Mesenteric fat pad (tissue), 1 donor: ENCODE results near the gene FES. TPM values are rescaled to one million over a fixed set of nuclear protein-coding genes. Genes with fewer than 3 reads are reported as not detected.
A peak's percentile ranks its signal among the peaks of the same experiment; 100 is the strongest.
"Not testable (repeated sequence)": the region's sequence is repeated elsewhere in the genome, so short reads cannot be mapped to it uniquely, and the experiment has no call there.

Source experiments
- DNase-seq: peaks from one replicate; pipeline ENCODE4 v3.0.0-alpha.2; 2020; ENCODE audit warnings: low spot score
- long read RNA-seq: library from polyadenylated mRNA; unstranded; transcript quantifications from one replicate; pipeline ENCODE4 v2.0.0, GENCODE V29; 2020
- total RNA-seq: library from RNA; stranded (reverse); fragmentation: NEBNext Ultra II Directional; extraction: Animal tissue kit (Norgen Biotek cat#: 25700); gene quantifications from one replicate; pipeline ENCODE4 v1.2.1, GENCODE V29; 2021
- donor health status: DM: yes; HTN: yes; CAD: no.

FES gene
- total RNA-seq: 68.4 TPM
- long read RNA-seq, transcript FES-201 (19 exons, 2,829 nt): major isoform, 73 of 272 reads
- long read RNA-seq, partial matches to known transcripts: 32 of 272 reads
- long read RNA-seq, other reads (novel, unspliced or antisense): 163 of 272 reads

DNA sequence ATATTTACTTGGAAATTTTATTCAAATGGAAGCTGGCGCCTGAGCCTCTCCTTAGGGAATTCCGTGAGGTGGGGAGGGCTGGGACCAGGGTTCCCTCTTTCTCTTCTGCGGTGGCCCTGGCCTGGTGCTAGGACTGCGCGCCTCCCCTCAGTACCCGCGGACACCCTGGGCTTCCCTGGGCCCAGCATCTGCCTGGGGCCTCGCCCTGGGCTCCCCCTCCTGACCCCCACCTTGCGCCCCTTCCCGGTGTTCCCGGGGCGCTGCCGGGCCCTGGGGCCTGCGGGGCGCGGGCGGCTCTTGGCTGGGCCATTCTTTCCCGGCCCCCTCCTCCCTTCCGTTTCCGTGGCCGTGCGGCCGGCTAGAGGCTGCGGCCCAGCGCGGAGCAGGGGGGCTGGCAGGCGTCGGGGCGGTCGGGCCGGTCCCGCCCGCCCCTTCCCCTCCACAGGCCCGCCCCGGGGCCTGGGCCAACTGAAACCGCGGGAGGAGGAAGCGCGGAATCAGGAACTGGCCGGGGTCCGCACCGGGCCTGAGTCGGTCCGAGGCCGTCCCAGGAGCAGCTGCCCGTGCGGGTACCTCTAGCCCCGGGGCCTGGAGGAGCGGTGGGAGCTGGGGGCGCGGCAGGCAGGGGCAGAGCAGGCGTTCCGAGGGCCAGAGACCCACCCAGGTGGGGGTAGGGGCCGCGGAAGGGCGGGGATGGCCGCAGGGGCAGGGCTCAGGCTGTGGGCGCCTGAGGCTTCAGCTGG, at the start of gene FES:
Gene FES, plus strand, starts transcription at position 529 of the 743 bp plus-strand sequence. CDS start 542 bp downstream, outside the sequence.
- DNase-seq: peak; percentile 95

GRCh38 chr15:90834626-90835025, 49.7 kb upstream of the FES start:
- no peak for DNase-seq

DNA sequence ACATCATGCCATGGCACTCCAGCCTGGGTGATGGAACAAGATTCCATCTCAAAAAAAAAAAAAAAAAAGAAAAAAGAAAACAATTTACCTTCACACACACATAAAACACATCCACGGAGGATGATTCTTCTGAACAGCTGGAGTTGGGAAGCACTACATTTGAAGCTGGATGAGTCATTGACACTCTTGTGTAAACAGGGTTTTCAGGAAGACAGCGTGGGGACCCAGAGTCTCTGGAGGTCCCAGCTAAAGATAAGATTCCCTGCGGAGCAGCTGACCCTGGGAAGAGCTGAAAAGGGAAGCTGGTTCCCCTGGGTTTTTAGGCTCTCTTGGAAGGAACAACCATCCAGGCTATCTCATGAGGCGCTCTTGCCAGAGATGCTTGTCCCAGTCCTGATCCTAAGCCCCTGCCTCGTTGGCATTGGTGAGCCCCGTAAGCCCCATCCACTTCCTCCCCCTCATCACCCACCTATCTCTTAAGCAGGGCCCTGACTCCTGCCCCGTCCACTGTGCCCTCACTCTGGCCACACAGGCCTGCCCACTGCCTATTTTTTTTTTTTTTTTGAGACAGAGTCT, 47.9 kb upstream of the FES start:
- no peak for DNase-seq

- no peak for DNase-seq
Measured at GRCh38 chr15:90837094-90837493, 47.2 kb upstream of the FES start.

DNA sequence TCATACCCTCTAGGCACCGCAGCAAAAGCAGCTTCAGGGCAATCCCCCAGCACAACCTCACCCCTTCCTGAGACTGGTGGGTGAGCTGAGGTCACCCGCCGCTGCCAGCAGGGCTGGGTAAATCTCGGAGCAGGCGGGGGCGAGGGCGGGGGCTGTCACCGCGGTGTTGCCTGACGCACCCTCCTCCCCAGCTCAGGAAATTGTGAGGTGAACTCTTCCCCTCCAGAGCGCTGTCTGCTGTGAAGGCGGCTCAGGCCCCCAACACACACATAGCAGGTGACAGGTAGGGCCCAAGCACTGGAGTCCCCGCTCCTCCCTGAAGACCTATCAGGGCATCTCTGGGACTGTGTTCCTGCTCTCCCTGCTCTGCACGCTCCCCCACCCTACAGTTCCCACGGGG, 46.2 kb upstream of the FES start:
- DNase-seq: no peak

DNA sequence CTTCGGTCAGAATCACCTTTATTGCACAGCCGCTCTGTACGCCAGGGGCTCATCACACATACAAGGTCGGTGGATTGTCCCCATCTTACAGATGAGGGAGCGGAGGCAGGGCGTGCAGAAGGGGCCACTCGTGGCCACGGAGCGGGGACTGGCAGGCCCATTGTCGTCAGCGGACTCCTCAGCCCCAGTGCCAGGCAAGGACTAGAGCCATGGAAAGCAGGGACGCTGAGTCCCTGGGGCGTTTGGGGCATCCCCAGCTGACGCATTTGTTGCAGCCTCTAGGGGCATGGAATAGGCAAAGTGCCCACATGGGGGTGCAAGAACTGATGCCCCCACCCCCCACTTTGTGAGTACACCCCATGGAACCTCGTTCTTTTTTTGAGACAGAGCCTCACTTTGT, 45.8 kb upstream of the FES start:
- DNase-seq: no peak

GRCh38 chr15:90839187-90840071, 44.9 kb upstream of the FES start:
- DNase-seq: no peak

- no peak for DNase-seq
Measured at GRCh38 chr15:90840157-90840855, 44.0 kb upstream of the FES start.

DNA sequence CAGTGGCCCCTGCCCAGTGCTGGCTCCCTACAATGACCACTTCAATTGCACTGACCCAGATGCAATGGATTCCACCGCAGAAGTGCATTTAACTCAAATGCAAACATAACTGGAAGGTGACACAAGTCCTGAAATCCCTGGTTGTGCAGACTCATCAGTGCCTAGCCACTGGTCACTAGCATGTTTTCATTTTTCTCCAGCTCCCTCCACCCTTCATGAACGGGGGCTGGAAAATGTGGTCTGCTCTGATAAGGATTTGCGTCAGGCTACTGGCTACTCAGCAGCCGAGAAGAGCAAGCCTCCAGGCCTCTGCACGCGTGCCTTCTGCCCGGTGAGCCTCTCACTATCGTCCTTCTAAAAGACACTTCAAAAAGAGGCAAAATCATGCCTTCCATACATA, 43.4 kb upstream of the FES start:
- DNase-seq: no peak

DNA sequence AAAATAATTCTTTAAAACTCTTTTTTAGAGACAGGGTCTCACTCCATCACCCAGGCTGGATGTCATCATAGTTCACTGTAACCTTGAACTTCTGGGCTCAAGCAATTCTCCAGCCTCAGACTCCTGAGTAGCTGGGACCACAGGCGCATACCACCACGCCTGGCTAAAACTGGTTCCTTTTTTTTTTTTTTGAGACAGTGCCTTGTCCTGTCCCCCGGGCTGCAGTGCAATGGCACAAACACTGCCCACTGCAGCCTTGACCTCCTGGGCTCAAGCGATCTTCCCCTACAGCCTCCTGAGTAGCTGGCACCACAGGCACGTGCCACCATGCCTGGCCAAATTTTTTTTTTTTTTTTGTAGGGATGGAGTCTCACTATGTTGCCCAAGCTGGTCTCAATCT, 39.6 kb upstream of the FES start:
- no peak for DNase-seq

DNA sequence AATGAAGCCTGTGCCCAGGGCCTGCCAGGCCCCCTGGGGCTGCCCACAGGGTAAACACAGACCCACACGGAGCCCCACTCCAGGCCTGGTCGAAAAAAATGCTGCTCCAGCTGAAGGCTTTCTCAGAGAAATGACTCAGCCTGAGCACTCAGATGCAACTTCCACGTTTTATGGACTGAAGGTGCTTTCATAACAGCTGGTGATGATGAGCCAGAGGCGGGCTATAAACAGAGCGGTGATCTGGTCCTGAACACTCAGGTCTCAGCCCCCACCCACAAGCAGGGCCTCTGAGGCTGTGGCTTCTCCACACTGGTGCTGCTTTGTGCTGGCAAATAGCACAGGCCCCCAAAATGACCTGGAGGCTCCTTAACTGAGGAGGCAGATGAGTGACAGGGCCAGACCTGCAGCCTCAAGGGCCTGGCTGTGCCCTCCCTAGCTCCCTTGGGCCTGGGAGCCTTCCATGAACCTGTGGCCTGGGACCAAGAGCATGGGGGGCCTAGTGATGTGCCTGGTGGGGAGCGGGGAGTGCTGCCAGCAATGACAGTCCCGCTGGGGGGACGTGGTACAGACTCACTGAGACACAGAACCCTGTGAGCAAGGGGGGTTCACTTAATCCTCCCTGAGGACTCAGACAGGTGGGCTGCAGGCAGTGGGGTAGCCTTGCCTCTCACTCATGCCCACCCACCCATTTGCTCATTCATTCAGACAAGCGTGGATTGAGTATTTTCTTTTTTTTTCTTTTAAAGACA, 38.9 kb upstream of the FES start:
- no peak for DNase-seq

DNA sequence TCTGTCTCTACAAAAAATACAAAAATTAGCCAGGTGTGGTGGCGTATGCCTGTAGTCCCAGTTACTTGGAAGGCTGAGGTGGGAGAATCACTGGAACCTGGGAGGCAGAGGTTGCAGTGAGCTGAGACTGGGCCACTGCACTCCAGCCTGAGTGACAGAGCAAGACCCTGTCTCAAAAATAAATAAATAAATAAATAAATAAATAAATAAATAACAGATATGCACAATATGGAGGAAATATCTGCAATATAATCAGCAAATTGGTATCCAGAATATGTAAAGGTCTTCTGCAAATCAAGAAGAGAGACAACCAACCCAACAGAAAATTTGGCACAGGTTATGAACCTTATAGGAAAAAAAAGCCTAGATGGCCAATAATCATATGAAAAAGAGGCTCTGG, 34.9 kb upstream of the FES start:
- DNase-seq: not testable (repeated sequence)

DNA sequence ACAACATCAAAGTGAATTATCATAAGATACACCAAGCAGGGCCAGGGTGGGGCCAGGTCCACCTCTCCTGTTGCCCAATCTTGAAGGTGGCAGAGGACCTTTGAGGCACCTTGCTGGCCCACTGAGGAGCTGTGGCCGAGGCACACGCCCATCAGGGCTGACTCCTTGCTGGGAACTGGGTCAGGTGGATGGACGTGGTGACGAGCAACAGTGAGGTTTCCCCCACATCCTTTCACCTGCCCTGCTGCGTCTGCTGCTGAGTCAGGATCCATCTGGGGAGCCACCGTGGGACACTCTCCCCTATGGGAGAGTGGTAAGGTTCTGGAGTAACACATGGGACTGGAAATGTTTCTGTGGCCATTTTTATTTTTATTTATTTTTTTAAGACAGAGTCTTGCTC, 33.2 kb upstream of the FES start:
- no peak for DNase-seq

GRCh38 chr15:90851940-90852339, 32.4 kb upstream of the FES start:
- no peak for DNase-seq

GRCh38 chr15:90855139-90855538, 29.2 kb upstream of the FES start:
- DNase-seq: no peak

- DNase-seq: no peak
Measured at GRCh38 chr15:90857337-90857736, 27.0 kb upstream of the FES start.

DNA sequence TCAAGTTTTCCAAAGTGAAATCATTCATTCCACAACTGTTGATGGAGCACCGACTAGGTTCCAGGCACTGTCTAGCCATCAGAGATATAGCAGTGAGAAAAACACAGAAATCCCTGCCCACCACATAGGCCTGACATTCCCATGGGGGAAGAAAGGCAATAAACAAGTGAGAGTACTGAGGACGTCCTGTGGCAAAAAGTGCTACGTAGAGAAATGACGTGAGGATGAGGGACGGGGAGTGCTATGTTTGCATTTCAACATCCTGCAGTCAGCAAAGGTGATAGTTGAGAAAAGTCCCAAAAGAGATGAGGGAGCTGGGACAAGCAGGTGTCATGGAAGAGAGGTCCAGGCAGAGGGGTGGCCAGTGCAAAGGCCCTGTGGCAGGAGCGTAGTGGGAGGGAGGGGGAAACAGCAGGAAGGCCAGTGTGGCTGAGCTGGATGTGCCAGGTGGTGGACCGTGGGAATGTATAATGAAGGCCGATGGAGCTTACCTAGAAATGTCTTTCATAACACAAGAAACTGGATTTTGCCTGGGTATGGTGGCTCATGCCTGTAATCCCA, 26.3 kb upstream of the FES start:
- no peak for DNase-seq

GRCh38 chr15:90859234-90860131, 24.8 kb upstream of the FES start:
- DNase-seq: no peak

DNA sequence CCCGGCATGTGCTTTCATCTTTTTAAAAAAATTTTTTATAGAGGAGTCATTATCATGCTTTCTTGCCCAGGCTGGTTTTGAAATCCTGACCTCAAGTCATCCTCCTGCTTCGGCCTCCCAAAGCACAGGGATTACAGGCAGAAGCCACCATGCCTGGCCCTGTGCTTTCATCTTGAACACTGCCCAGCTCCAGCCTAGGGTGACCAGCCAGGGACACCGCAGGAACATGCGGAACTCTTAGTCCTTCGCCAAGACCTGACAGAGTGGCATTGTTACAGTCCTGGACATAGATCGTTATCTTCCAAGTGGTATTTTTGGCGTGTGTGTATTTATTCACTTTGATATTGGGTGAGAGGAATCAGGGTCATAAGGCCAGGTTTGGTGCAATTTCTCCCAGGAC, 23.9 kb upstream of the FES start:
- no peak for DNase-seq
